ENCODE measurements around the gene GLUD2.

GRCh38 chrX:121032531-121032930 lies 14.9 kb upstream of the GLUD2 start:
- TF ChIP-seq CTCF (IDR thresholded peaks at IDR 0.05; ENCODE audit: low read depth, low read length, missing input control) = no peak
- TF ChIP-seq JUND (IDR thresholded peaks at IDR 0.05) = no peak
- TF ChIP-seq ZBTB33 (IDR thresholded peaks at IDR 0.05) = no peak
- TF ChIP-seq FOXA2 (IDR thresholded peaks at IDR 0.05) = no peak
- TF ChIP-seq REST (IDR thresholded peaks at IDR 0.05) = no peak
- no peak for TF ChIP-seq TAF1 (conservative IDR thresholded peaks at IDR 0.05)
- no peak for TF ChIP-seq MAX (IDR thresholded peaks at IDR 0.05)
- no peak for TF ChIP-seq ATF3 (IDR thresholded peaks at IDR 0.05)
